Measurements from ENCODE around the gene PAGR1.
"Not testable (repeated sequence)": the region's sequence is repeated elsewhere in the genome, so short reads cannot be mapped to it uniquely, and the experiment has no call there.

The PAGR1 gene

DNA sequence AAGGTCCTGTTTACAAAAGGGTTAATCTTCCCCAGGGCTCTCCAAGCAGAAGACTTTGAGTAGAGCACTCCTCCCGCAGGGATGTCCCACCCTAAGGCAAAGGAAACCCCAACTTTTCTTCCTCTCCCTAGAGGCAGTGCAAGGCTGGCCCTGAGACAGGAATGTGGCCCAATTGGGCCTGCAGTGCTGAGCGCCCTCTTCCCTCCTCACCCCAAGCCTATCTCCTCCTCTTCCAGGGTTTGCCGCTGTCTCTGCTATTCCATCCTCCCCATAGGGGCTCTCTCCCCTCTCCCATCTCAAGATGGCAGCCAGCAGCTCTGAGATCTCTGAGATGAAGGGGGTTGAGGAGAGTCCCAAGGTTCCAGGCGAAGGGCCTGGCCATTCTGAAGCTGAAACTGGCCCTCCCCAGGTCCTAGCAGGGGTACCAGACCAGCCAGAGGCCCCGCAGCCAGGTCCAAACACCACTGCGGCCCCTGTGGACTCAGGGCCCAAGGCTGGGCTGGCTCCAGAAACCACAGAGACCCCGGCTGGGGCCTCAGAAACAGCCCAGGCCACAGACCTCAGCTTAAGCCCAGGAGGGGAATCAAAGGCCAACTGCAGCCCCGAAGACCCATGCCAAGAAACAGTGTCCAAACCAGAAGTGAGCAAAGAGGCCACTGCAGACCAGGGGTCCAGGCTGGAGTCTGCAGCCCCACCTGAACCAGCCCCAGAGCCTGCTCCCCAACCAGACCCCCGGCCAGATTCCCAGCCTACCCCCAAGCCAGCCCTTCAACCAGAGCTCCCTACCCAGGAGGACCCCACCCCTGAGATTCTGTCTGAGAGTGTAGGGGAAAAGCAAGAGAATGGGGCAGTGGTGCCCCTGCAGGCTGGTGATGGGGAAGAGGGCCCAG is 3.0 kb upstream of the PAGR1 start:
- DNase-seq, result no peak

DNA sequence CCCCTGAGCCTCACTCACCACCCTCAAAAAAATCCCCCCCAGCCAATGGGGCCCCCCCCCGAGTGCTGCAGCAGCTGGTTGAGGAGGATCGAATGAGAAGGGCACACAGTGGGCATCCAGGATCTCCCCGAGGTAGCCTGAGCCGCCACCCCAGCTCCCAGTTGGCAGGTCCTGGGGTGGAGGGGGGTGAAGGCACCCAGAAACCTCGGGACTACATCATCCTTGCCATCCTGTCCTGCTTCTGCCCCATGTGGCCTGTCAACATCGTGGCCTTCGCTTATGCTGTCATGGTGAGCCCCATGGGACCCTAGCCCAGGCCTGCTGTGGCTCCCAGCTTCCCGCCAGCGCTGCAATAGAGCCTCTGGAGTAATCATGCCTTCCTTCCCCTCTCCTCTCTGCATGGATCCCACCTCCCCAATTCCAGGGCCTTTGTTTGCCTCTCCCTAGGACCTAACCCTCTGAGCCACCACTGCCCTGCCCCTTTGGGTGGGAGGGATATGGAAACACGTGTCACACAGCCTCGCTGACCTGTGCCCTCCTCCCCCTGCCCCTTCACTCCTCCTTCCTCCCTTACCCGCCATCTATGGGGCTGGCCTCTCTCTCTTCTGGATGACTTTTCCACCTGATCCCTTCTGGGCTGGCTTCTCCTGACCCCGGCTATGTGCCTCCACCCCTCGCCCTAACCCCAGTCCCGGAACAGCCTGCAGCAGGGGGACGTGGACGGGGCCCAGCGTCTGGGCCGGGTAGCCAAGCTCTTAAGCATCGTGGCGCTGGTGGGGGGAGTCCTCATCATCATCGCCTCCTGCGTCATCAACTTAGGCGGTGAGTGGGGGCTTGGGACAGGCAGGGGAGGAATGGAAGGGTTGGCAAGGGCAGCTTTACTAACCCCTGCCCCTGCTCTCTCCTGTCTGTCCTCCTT is 2.0 kb upstream of the PAGR1 start:
- no peak for DNase-seq

DNA sequence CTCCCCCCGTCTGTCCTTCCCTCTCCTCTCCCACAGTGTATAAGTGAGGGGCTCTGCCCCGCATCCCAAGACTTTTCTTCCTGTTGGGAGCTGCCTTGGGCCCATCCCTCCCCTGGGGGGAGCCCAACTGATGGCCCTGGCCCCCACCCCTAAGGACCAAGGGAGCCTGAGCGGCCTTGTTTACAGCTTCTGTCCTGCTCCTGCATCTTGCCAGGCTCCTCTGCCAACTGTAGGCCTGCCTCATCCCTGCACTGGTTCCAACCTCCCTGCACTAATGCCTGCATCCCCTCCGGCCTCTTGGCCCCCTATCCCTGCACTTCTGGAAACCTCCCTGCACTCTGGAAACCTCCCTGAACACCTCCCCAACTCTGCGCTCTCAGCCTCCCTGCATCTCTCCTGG is 1.4 kb upstream of the PAGR1 start:
- no peak for DNase-seq

DNA sequence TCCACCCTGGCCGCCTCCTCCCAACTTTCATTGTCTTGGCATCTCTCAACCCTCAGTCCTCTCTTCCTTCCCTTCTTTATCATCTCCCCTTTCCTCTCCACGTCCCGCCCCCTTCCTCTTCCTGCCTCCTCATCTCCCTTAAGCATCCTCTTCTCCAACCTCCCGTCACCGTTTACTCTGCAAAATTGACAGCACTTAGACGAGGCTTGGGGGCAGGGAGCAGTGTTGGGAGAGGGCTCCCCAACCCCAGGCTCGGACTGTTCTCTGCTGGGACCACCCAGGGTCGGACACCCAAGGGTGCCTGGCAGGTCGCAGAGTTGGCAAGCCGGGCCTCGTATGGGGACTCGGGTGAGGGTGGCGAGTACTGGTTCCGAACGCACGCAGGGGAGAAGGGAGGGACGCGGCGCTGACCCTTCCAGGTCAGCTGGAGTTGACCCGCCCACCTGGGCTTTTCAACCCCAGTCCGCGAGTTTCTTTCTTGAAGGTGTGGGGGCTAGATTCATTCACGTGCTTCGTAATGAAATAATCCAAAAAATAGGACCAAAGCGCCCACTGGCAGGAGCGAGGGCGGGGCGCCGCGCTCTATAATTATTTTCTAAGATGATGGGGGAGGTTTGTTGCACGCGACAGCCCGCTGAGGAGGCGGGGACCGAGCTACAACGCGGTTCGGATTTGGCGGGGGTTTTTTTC is 775 bp upstream of the PAGR1 start:
- no peak for DNase-seq

DNA sequence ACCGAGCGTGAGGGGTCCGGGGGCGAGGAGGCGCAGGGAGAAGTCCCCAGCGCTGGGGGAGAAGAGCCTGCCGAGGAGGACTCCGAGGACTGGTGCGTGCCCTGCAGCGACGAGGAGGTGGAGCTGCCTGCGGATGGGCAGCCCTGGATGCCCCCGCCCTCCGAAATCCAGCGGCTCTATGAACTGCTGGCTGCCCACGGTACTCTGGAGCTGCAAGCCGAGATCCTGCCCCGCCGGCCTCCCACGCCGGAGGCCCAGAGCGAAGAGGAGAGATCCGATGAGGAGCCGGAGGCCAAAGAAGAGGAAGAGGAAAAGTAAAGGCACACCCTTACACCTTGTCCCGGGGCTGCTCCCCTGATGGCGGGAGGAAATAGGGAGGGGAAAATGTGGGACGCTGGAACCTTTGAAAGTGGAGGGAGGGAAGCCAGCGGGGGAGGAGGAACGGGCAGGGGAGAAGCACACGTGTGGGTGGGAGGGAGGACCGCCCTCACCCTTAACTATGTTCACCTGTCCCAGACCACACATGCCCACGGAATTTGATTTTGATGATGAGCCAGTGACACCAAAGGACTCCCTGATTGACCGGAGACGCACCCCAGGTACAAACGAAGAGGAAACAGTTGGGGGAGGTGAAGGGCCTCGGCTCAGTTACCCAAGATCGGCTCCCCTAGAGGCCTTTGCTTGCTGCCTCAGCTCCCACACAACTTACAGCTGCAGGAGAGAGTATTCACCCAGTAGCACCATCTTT is 916 bp downstream of the PAGR1 start:
- DNase-seq, result peak; percentile 80 to 92

DNA sequence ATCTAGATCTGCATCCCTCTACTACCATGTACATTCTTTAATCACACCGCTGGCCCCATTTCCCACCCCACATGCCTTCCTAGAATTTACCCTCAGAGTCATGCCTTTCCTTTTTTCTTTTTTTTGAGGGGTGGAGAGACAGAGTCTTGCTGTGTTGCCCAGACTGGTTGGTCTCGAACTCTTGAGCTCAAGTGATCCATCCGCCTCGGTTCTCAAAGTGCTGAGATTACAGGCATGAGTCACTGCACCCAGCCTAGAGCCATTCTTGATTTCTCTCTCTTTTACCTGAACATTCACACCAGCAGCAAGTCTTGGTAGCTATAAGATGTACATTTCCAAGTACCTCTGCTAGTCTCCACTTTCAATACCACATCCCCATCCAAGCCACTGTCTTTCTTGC is 2.1 kb downstream of the PAGR1 start:
- no peak for DNase-seq

DNA sequence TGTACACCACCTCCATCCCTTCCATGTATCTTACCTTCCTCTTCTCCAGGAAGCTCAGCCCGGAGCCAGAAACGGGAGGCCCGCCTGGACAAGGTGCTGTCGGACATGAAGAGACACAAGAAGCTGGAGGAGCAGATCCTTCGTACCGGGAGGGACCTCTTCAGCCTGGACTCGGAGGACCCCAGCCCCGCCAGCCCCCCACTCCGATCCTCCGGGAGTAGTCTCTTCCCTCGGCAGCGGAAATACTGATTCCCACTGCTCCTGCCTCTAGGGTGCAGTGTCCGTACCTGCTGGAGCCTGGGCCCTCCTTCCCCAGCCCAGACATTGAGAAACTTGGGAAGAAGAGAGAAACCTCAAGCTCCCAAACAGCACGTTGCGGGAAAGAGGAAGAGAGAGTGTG is 3.6 kb downstream of the PAGR1 start:
- no peak for DNase-seq

DNA sequence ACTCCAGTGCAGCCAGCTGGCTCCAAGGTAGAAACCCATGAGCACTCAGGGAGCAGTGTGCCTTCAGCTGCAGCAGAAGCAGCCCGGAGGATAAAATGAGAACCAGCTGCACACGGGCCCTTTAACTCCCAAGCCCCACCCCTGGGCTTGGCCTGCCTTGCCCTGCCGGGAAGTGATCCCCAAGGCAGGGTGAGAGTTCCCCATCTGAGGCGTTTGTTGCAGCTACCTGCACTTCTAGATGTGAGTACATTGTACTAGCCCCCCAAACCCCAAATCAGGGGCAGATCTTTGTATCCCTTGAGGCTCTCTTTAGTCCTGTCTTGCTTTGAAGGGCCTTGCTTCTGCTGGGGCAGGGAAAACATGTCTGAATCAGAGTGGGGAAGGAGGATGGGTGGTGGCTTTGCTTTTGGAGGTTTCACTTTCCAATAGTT is 4.3 kb downstream of the PAGR1 start, which contains the start of gene MVP:
Gene MVP (plus strand): TSS at position 192 of the 431 bp plus-strand sequence. CDS start 10,088 bp downstream, outside the sequence.
- peak; percentile 66 to 81 for DNase-seq

DNA sequence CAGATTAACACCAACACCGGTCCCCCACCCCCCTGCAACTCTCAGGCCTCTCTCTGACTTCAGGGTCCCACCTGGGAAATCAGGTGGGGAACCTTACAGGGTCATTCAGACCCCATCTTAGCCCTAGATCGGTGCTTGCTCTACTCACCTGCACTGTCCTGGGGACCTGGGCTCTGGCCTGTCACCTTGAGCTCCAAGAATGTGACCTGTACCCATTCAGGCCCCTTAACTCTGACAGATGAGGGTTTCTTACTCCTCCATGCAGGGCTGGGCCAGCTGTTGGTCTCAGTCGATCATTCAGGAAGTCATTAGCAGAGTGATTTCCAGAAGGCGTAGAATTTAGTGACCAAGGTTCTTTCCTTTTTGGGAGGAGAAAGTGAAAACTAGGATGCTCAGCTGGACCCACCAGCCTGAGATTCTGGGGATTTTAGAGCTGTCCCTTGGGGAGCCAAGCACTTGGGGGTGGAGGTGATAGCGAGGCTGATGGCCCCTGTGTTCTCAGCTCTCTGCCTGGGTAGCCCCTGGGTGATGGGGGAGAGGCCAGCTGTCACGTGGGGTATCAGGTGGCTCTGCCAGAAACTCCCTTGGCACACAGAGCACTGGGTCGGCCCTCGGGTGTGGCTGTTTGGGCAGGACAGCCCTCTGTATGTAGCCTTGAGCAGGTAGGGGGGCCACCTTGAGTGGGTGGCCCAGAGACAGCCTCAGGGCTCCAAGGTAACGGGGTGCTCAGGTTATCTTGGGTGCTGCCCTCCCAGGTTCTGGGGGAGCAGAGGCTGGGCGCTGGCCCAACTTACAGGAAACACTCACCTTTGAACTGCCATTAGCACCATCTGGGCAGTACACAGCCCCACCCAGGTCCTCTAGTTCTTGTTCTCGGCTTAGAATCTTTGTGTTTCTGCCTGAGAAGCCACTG is 5.0 kb downstream of the PAGR1 start:
- peak in 1 of 2 donors; percentile 37 for DNase-seq

DNA sequence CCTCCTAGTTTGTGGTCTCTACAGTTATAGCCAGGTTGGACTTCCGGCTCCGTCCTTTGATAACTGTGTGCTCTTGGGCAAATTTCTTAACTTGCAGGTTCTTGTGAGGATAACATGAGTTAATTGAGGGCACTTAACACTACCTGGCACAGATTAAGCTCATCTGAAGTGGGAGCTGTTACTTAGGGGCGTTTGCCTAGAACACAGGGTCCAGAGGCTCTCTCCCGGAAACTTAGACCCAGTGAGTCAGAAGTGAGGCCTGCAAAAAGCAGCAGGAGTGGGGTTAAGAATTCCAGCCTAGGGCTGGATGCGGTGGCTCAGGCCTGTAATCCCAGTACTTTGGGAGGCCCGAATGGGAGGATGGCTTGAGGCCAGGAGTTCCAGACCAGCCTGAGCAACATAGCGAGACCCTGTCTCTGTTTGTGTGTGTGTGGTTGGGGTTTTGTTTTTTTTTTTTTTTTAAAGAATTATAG is 5.7 kb downstream of the PAGR1 start:
- no peak for DNase-seq

DNA sequence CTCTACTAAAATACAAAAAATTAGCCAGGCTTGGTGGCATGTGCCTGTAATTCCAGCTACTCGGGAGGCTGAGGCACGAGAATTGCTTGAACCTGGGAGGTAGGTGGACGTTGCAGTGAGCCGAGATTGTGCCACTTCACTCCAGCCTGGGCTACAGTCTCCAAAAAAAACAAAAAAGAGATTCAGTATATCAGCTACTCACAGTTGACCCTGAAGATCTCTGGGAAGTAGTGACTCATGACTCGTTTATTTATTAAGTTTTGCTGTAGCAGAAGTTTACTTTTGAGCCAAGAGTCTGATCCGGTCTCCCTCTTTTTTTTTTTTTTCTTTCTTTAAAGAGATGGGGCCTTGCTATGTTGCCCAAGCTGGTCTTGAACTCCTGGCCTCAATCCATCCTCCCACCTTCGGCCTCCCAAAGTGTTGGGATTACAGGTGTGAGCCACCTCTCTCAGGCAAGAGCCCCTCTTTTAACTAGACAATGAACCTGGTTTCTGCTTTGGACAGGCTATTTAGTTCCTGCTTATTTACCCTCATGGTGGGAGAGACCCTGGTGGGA is 8.7 kb downstream of the PAGR1 start:
- DNase-seq, result no peak

DNA sequence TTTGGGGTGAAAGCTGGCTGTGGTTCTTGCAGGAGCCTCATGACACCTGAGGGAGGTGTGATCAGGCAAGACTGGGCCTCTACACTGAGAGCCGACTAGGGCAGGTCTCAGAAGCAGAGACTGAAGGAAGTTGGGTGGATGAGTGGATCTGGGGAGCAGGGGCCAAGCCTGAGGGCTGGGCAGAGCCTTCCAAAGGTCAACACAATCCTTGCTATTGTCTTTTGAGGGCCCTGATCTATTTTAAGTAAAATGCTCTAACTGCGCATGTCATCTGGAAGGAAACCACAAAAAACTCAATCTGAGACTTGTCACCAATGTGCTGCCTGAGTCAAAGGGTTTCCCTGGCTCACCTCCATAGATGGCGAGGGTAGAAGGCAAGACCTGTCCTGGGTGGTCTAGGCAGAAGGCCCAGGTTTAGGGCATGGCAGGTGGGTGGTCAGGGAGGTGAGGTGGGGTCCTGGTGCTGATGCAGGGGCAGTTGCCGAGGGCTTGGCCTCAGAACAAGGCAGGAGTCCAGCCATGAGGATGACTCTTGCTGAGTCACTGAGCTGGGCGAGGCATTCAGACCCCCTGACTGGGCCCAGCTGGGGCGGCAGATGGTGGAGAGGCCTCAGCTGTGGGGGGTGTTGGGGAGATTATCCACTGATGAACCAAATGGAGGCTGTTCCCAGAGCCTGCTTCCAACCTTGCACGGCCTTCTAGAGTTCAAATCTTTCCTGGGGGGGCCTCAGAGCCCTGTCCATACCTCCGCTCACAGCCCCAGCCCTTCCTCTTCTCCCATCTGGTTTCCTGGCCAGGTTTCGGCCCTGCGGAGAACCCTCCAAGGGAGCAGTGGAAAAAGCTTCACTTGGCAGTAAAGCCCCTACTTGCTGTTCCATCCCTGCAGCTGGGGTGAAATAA is 9.4 kb downstream of the PAGR1 start:
- DNase-seq, result no peak

DNA sequence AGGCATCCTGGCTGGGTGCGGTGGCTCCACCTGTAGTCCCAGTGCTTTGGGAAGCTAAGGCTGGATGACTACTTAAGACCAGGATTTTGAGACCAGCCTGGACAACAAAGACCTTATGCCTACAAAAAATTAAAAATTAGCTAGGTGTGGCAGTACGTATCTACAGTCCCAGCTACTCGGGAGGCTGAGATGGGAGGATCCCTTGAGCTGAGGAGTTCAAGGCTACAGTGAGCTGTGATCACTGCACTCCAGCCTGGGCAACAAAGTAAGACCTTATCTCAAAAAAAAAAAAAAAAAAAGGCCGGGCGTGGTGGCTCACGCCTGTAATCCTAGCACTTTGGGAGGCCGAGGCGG is 10.4 kb downstream of the PAGR1 start:
- DNase-seq, result no peak

DNA sequence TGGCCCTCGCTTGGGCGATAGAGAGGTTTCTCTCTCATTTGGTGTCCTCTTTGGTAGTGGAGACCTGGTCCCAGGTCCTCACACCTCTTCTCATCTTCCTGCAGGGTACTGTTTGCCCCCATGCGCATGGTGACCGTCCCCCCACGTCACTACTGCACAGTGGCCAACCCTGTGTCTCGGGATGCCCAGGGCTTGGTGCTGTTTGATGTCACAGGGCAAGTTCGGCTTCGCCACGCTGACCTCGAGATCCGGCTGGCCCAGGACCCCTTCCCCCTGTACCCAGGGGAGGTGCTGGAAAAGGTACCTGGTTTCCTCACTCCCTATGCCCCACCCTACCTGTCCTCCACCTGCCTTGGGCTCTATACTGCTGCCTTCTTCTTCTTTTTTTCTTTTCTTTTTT is 14.8 kb downstream of the PAGR1 start:
- DNase-seq, result no peak

DNA sequence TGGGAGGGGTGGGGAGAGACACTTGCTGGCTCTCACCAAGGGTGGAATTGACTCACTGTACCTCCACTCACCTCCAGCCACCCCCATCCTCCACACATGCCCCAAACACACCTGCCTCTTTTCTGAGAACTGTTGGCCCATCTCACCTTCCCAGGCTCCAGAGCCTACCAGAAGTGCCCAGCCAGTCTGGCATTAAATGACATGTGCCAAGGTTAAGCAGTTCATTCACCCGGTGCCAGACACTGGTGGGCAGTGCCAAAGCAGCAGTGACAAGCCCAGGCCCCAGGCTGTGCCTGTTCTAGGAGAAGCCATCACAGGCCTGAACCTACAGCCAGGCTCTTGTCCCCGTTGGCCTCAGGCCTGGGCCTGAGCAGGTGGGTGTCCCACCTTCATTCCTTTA is 15.5 kb downstream of the PAGR1 start:
- DNase-seq, result no peak

DNA sequence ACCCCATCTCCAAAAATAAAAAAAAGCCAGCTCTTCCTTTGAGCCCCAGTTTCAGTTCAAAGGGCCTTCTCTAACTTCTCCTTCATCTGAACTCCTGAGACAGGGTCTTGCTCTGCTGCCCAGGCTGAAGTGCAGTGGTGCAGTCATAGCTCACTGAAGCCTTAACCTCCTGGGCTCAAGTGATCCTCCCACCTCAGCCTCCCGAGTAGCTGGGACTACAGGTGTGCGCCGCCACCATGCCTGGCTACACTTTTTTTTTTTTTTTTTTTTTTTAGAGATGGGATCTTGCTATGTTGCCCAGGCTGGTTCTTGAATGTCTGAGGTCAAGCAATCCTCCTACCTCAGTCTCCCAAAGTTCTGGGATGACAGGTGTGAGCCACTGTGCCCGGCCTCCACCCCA is 17.3 kb downstream of the PAGR1 start:
- DNase-seq, result not testable (repeated sequence)

DNA sequence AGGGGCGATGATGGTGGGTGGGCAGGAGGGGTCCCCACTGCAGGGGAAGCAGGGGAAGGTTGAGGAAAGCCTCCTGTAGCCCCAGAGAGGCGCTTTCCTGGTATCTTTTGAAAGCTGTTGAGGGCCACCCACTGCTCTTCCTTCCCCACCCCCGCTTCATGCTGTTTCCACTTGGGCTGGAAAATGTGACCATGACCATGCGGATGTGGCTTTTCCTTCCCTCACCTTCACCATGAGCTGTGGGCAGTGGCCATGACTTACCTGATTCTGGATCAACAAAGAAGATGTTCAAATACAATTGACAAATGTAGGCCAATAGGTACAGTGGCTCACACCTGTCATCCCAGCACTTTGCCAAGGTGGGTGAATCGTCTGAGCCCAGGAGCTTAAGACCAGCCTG is 18.1 kb downstream of the PAGR1 start:
- DNase-seq, result no peak

DNA sequence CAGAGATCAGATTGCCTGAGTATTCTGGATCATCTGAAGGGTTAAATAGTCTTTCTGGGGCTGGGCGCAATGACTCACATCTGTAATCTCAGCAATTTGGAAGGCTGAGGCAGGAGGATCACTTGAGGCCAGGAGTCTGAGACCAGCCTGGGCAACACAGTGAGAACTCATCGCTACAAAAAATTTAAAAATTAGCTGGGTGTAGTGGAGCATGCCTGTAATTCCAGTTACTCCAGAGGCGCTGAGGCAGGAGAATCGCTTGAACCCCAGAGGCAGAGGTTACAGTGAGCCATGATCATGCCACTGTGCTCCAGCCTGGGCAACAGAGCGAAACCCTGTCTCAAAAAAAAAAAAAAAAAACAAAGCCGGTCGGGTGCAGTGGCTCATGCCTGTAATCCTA is 20.0 kb downstream of the PAGR1 start:
- no peak for DNase-seq

DNA sequence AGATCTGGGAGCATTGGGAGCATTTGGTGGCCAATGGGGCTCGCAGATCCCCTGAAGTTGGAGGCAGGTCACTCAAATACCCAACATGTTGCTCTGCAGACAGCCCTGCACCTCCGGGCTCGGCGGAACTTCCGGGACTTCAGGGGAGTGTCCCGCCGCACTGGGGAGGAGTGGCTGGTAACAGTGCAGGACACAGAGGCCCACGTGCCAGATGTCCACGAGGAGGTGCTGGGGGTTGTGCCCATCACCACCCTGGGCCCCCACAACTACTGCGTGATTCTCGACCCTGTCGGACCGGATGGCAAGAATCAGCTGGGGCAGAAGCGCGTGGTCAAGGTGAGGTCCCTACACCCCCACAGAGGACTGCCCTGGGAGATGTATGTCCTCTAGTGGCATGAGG is 20.7 kb downstream of the PAGR1 start:
- DNase-seq, result no peak

DNA sequence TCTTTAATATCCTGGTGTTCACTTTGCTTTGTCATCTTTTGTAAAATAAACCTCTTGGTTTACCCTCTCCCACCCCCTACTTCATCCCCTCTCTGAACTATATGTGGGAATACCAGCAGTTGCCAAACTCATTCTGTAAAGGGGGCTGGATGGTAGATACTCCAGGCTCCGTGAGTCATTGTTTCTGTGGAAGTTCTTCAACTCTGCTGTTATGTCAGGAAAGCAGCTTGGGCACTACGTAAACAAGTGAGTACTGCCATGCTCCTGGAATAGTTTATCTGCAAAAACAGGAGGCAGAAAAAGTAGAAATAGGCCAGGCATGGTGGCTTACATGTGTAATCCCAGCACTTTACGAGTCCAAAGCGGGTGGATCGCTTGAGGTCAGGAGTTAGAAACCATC is 21.9 kb downstream of the PAGR1 start:
- no peak for DNase-seq
